Vagina (tissue), 2 donors: ENCODE data around the gene LEKR1.

Experiments used
- CTCF ChIP-seq, 3 experiments: fragments of 450-650 bp in 2 of 3; fragments of 200-600 bp in 1 of 3; sonication (generic) in 1 of 3; IDR thresholded peaks; one replicate each; pipeline ENCODE4 v1.5.1; 2017 to 2019; ENCODE audit warnings: antibody characterized with exemption in 3 of 3, mild to moderate bottlenecking in 2 of 3, moderate library complexity in 2 of 3
- POLR2A ChIP-seq, 2 donors: fragments of 450-650 bp; IDR thresholded peaks; one replicate each; pipeline ENCODE4 v1.6.1; 2017; ENCODE audit warnings: antibody characterized with exemption in 2 of 2, mild to moderate bottlenecking in 2 of 2, moderate library complexity in 2 of 2
- POLR2AphosphoS5 ChIP-seq, 2 donors: sonication (generic); formaldehyde crosslinking; IDR thresholded peaks; one replicate each; pipeline ENCODE4 v1.9.0; 2017; ENCODE audit warnings: antibody characterized with exemption in 2 of 2, mild to moderate bottlenecking in 2 of 2, low read depth in 1 of 2; ENCODE audit not compliant: insufficient read depth in 1 of 2

- TF ChIP-seq CTCF (IDR thresholded peaks at IDR 0.05) (no peak), POLR2A (IDR thresholded peaks at IDR 0.05) (no peak), POLR2AphosphoS5 (IDR thresholded peaks at IDR 0.05; ENCODE audit: insufficient read depth in 1 of 2, low read depth in 1 of 2) (no peak)
Measured at GRCh38 chr3:157059661-157060060, 233.5 kb downstream of the LEKR1 start.
